K562 (cell line): ENCODE results near the gene ZNF747. TPM values are rescaled to one million over a fixed set of nuclear protein-coding genes. Genes with fewer than 3 reads are reported as not detected.
A peak's percentile ranks its signal among the peaks of the same experiment; 100 is the strongest.

Source experiments
- ATAC-seq: fragments of 200-7000 bp; cut with Tn5 transposase; 3 replicates; pipeline ENCODE4 v1.9.1; 2020; ENCODE audit warnings: moderate library complexity
- BruUV-seq: library from RNA; stranded (reverse); fragments of 400-500 nt; replicated peaks from 2 replicates; lab custom pipeline; 2021; lab: Mats Ljungman, UMichigan
- CTCF ChIA-PET: fragments of 300-600 bp; formaldehyde crosslinking; extraction: SDS; loops from one replicate; lab custom pipeline; 2021; ENCODE audit warnings: low intra/inter-chr PET ratio; lab: Yijun Ruan, JAX
- POLR2A ChIA-PET: fragments of 300-600, 350-650 bp; sonication (Branson Sonifier 250); formaldehyde crosslinking; extraction: SDS; loops from one replicate; lab custom pipeline; 2021; ENCODE audit warnings: antibody characterized with exemption, inconsistent platforms; lab: Yijun Ruan, JAX
- DNase-seq, 4 experiments: peaks; one replicate each; pipeline versions ENCODE4 v3.0.0 to v3.0.0-alpha.2; 2011 to 2018; ENCODE audit warnings: low spot score in 3 of 4, mixed read lengths in 3 of 4; ENCODE audit errors: extremely low read depth in 1 of 4
- FAIRE-seq: peaks from 2 replicates; lab custom pipeline; 2011; peaks lifted over from hg19 to GRCh38; lab: Jason Lieb, UNC
- H2AFZ ChIP-seq: 2 replicates; pipeline ENCODE4 v1.6.0; 2011; ENCODE audit warnings: low read depth, low read length, control low read depth, inconsistent platforms
- H3K27ac ChIP-seq: fragments of 200-600 bp; 3 replicates; pipeline ENCODE4 v1.8.0; 2011; ENCODE audit warnings: low read depth, mild to moderate bottlenecking, control low read depth, inconsistent platforms, low read length, moderate library complexity, mixed read lengths; ENCODE audit errors: extremely low read depth
- H3K27me3 ChIP-seq, 2 experiments: fragments of 300-600 bp in 1 of 2; 2 replicates in 1 of 2; 3 replicates in 1 of 2; pipeline versions ENCODE4 v1.6.0 to v1.8.0; 2011; ENCODE audit warnings: inconsistent platforms in 2 of 2, low read length in 2 of 2, mild to moderate bottlenecking in 1 of 2, mixed read lengths in 1 of 2, moderate library complexity in 1 of 2; ENCODE audit not compliant: control insufficient read depth in 2 of 2, insufficient read depth in 2 of 2
- H3K36me3 ChIP-seq: fragments of 300-600 bp; 3 replicates; pipeline ENCODE4 v1.8.0; 2011; ENCODE audit warnings: mild to moderate bottlenecking, low read length, inconsistent platforms; ENCODE audit not compliant: control insufficient read depth, insufficient read depth
- H3K4me1 ChIP-seq, 2 experiments: fragments of 200-600 bp in 1 of 2; replicated peaks in 1 of 2; 2 replicates in 1 of 2; 3 replicates in 1 of 2; pipeline versions ENCODE4 v1.5.1 to v1.8.0; 2011; ENCODE audit warnings: inconsistent platforms in 2 of 2, low read length in 2 of 2, mild to moderate bottlenecking in 1 of 2, mixed read lengths in 1 of 2, moderate library complexity in 1 of 2; ENCODE audit not compliant: control insufficient read depth in 2 of 2, insufficient read depth in 2 of 2
- H3K4me2 ChIP-seq: 2 replicates; pipeline ENCODE4 v1.6.1; 2011; ENCODE audit warnings: low read length, control low read depth, inconsistent platforms, mixed read lengths; ENCODE audit not compliant: insufficient read depth
- H3K4me3 ChIP-seq: fragments of 200-600 bp; sonication (generic), shearing (Covaris generic); 2 replicates; pipeline ENCODE4 v1.5.1; 2016; ENCODE audit warnings: control low read depth, inconsistent platforms
- H3K79me2 ChIP-seq: fragments of 200-600 bp; 3 replicates; pipeline ENCODE4 v1.8.0; 2011; ENCODE audit warnings: low read length, inconsistent platforms; ENCODE audit not compliant: control insufficient read depth, insufficient read depth
- H3K9ac ChIP-seq, 2 experiments: 2 replicates each; pipeline versions ENCODE4 v1.6.0 to v1.6.1; 2011; ENCODE audit warnings: low read depth in 2 of 2, low read length in 2 of 2, control low read depth in 1 of 2, inconsistent platforms in 1 of 2, mild to moderate bottlenecking in 1 of 2, mixed read lengths in 1 of 2; ENCODE audit not compliant: insufficient read depth in 1 of 2
- H3K9me1 ChIP-seq: one replicate; pipeline ENCODE4 v1.6.0; 2011; ENCODE audit warnings: inconsistent platforms, mild to moderate bottlenecking, low read length, moderate library complexity; ENCODE audit not compliant: control insufficient read depth, insufficient read depth
- H3K9me3 ChIP-seq: replicated peaks from 2 replicates; pipeline ENCODE4 v1.5.1; 2011; ENCODE audit warnings: low read depth, low read length, inconsistent platforms; ENCODE audit not compliant: control insufficient read depth, insufficient read depth
- H4K20me1 ChIP-seq: replicated peaks from 2 replicates; pipeline ENCODE4 v1.6.1; 2011; ENCODE audit warnings: low read length, inconsistent platforms, mixed read lengths; ENCODE audit not compliant: control insufficient read depth, insufficient read depth
- WGBS: fragments of 100-300 bp; shearing (Covaris generic); methylation state at CpG from one replicate; pipeline ENCODE4 v1.1.6; 2016; ENCODE audit warnings: low coverage, mixed read lengths; ENCODE audit not compliant: insufficient coverage; ENCODE audit errors: missing lambda C conversion rate; 5-methylcytosine and 5-hydroxymethylcytosine counted together
- in situ Hi-C: fragments of 300-500 bp; cut with MboI; formaldehyde crosslinking; loops from 4 replicates; pipeline ENCODE4 v1.15.0; 2018; ENCODE audit warnings: inconsistent platforms, mixed read lengths
- intact Hi-C: fragments of 100-400 bp; cut with micrococcal nuclease; formaldehyde crosslinking; loops from 2 replicates; pipeline ENCODE4 v1.14.2; 2022
- polyA plus RNA-seq, 8 experiments: library from polyadenylated mRNA; depleted of rRNA in 4 of 8; stranded (reverse) in 5 of 8; unstranded in 3 of 8; fragments of >200 nt; fragmentation: Nextera tagmentation in 2 of 8; fragmentation: Illumina TruSeq in 1 of 8; extraction: Ambion mirVana in 2 of 8; extraction: Trizol in 1 of 8; gene quantifications; 2 replicates each; pipeline versions ENCODE4 v1.2.1 to v1.2.3, GENCODE V29; 2011 to 2014; ENCODE audit warnings: inconsistent platforms in 1 of 8, missing spikeins in 1 of 8
- total RNA-seq, 7 experiments: library from RNA; depleted of rRNA in 6 of 7; stranded (reverse); fragments of >200 nt in 6 of 7; fragmentation: Illumina TruSeq in 2 of 7; extraction: Trizol in 2 of 7; gene quantifications; 2 replicates each; pipeline versions ENCODE4 v1.2.1 to v1.2.3, GENCODE V29; 2011 to 2021; ENCODE audit warnings: low replicate concordance in 1 of 7
- TF ChIP-seq, protein P1 (sequence below): fragments of 250-450 bp; sonication (Bioruptor Pico); IDR thresholded peaks from 2 replicates; pipeline ENCODE4 v1.4.0; 2020; ENCODE audit warnings: mild to moderate bottlenecking, moderate library complexity
- TF ChIP-seq, protein P2 (sequence below), 3 experiments: IDR thresholded peaks in 2 of 3; conservative IDR thresholded peaks in 1 of 3; 2 replicates each; pipeline ENCODE4 v1.5.1; 2011 to 2012; ENCODE audit warnings: low read length in 3 of 3, mild to moderate bottlenecking in 3 of 3, control low read depth in 2 of 3, improper control_type of control experiment in 1 of 3, inconsistent platforms in 1 of 3, low read depth in 1 of 3, mixed read lengths in 1 of 3, moderate library complexity in 1 of 3; ENCODE audit not compliant: insufficient read depth in 2 of 3

Gene ZNF747
- total and polyA plus RNA-seq, 9 of the 15 experiments (the other 6 are each of a cell fraction or from before 2014, with no cell fraction given) = 0.14 to 3.3 (median 1.5) TPM

DNA sequence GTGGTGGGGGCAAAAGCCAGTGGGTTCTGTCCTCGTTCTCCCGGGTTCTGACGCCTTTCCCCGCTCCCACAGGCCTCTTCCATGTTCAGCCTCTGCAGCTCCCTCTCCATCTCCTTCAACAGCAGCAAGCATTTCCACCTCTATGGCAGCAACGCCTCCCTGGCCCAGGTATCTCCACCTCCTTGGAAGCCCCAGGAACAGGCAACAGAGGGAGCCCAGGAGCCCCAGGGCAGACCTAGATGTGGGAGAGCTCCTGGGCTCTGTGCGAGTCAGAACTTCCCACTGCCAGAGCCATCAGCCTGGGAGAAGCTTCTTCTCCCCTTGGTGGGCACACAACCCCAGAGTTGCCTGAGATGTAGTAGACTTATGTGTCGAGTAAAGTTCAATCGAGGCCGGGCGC, 16.1 kb downstream of the ZNF747 start:
- POLR2A ChIA-PET = interaction anchor here (0.8 to 2.0 kb wide), 3 partner anchors 9 to 72 kb away, joined by 3 to 9 read pairs (median 3); no protein-coding TSS in a partner anchor
- H3K4me2 ChIP-seq = no peak overlapping the region
- no peak overlapping the region for H3K4me3 ChIP-seq
- TF ChIP-seq, protein P1, sequence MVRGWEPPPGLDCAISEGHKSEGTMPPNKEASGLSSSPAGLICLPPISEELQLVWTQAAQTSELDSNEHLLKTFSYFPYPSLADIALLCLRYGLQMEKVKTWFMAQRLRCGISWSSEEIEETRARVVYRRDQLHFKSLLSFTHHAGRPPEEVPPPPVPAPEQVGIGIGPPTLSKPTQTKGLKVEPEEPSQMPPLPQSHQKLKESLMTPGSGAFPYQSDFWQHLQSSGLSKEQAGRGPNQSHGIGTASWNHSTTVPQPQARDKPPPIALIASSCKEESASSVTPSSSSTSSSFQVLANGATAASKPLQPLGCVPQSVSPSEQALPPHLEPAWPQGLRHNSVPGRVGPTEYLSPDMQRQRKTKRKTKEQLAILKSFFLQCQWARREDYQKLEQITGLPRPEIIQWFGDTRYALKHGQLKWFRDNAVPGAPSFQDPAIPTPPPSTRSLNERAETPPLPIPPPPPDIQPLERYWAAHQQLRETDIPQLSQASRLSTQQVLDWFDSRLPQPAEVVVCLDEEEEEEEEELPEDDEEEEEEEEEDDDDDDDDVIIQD (CRISPR knock-in tag) = no peak
- TF ChIP-seq, protein P2, sequence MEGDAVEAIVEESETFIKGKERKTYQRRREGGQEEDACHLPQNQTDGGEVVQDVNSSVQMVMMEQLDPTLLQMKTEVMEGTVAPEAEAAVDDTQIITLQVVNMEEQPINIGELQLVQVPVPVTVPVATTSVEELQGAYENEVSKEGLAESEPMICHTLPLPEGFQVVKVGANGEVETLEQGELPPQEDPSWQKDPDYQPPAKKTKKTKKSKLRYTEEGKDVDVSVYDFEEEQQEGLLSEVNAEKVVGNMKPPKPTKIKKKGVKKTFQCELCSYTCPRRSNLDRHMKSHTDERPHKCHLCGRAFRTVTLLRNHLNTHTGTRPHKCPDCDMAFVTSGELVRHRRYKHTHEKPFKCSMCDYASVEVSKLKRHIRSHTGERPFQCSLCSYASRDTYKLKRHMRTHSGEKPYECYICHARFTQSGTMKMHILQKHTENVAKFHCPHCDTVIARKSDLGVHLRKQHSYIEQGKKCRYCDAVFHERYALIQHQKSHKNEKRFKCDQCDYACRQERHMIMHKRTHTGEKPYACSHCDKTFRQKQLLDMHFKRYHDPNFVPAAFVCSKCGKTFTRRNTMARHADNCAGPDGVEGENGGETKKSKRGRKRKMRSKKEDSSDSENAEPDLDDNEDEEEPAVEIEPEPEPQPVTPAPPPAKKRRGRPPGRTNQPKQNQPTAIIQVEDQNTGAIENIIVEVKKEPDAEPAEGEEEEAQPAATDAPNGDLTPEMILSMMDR (IDR thresholded peaks at IDR 0.05 in 2 of 3, conservative IDR thresholded peaks at IDR 0.05 in 1 of 3; ENCODE audit: insufficient read depth in 2 of 3, low read depth in 1 of 3, low read length in 3 of 3) = peak in 1 of 3 experiments; percentile 12; a peak in 1 of 6 replicates
- peaks cover 2 to 17% of the 10 kb centered on the region in 2 experiments; a peak in 3 of 5 replicates for H3K4me1 ChIP-seq
- WGBS = 56% methylated on average over 10 of the region's 10 CpGs
- no TSS peak for BruUV-seq
- H3K27me3 ChIP-seq = no peaks in the 10 kb centered on the region
- ATAC-seq (0 out of 3 replicates have a peak, but pooled peaks have one; percentile 22), FAIRE-seq (no peak), DNase-seq (no peak)
- H3K9me3 ChIP-seq = no peaks in the 10 kb centered on the region
- peak overlapping the region in 1 of 2 experiments; percentile 41; a peak in 1 of 4 replicates for H3K9ac ChIP-seq
- CTCF ChIA-PET = no interaction called here
- no peaks in the 10 kb centered on the region for H4K20me1 ChIP-seq
- H3K36me3 ChIP-seq = no peaks in the 10 kb centered on the region
- in situ Hi-C loops (no loop called here), intact Hi-C loops (no loop called here)
- no peak overlapping the region for H3K27ac ChIP-seq
- H2AFZ ChIP-seq = no peak overlapping the region
- H3K79me2 ChIP-seq = no peaks in the 10 kb centered on the region
- H3K9me1 ChIP-seq = peaks cover 6% of the 10 kb centered on the region
